Measurements from ENCODE around the gene ANKMY1.

DNA sequence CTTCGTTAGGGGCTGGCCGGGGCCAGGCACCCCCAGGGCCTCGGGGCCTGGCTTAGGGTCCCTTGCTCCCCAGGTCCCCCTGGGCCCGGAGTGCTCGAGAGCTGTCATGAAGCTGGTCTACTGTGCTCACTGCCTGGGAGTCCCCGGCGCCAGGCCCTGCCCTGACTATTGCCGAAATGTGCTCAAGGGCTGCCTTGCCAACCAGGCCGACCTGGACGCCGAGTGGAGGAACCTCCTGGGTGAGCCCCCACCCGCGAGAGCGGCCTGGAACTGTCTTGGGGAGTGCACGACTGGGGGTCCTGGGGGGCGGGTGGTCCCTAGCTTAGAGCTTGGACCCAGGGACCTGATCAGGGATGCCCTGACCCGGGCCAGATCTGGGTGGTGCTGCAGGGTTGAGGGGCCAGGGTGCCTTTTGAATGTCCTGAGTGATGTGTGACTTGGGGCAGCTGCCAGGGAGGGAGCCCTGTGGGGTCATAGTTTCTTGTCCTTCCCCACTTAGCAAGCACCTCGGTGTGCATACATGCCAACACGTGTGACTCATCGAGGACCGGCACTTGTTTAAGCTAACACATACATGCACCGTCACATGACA is 94.4 kb downstream of the ANKMY1 start:
- TF ChIP-seq, protein P1, sequence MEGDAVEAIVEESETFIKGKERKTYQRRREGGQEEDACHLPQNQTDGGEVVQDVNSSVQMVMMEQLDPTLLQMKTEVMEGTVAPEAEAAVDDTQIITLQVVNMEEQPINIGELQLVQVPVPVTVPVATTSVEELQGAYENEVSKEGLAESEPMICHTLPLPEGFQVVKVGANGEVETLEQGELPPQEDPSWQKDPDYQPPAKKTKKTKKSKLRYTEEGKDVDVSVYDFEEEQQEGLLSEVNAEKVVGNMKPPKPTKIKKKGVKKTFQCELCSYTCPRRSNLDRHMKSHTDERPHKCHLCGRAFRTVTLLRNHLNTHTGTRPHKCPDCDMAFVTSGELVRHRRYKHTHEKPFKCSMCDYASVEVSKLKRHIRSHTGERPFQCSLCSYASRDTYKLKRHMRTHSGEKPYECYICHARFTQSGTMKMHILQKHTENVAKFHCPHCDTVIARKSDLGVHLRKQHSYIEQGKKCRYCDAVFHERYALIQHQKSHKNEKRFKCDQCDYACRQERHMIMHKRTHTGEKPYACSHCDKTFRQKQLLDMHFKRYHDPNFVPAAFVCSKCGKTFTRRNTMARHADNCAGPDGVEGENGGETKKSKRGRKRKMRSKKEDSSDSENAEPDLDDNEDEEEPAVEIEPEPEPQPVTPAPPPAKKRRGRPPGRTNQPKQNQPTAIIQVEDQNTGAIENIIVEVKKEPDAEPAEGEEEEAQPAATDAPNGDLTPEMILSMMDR (IDR thresholded peaks at IDR 0.05), result no peak
- no peak for TF ChIP-seq POLR2A (IDR thresholded peaks at IDR 0.05)

All from lower leg skin (tissue), 3 donors.